ENCODE results near the gene MYO1G. TPM values are rescaled to one million over a fixed set of nuclear protein-coding genes. Genes with fewer than 3 reads are reported as not detected.

Gene MYO1G
- polyA plus RNA-seq, 1 of the 3 experiments (the other 2 are of a cell fraction), result 0.05 TPM

DNA sequence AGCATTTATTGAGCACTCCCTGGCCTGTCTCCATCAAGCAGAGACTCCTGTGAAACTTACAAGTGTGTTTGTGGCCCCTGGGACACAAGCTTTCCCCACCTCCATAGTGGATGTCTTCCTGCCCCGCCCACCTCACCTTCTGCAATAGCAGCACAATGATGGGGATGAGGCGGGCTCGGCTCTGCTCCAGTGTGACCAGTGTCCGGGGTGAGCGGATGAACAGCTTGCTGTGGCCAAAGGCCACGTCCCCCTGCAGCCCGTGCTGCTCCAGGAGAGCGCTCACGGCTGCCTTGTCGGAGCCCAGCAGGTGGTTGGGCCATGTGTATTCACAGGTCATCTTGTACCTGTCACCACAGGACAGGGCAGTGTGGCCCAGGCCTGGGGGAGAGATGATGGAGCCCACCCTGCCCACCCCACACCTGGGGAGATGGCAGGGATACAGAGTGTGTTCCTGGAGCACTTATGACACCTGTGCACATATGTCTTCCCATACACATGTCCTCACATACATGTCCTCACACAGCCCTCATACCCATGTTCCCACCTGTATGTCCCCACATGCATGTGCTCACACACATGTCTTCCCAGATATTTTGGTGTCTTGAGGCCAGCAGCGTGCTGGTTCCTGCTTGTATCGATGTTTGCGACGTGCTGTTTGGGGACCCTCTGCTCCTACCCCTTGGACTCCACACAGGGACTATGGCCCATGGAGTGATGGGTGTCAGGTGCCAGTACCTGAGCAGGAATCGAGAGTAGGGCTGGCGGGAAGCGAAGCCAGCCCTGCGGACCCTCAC, 12.7 kb downstream of the MYO1G start:
- CTCF ChIA-PET, result interaction anchor here (1.0 to 4.1 kb wide), 6 partner anchors 7 to 170 kb away, joined by 3 to 27 read pairs (median 3); no protein-coding TSS in a partner anchor
- no peak overlapping the region for H3K4me2 ChIP-seq
- no peaks in the 10 kb centered on the region for H3K79me2 ChIP-seq (ENCODE audit: insufficient read depth)
- peak; percentile 24 for DNase-seq
- H3F3A ChIP-seq (replicated peaks; ENCODE audit: insufficient read depth), result no peaks in the 10 kb centered on the region
- 75% methylated on average over 15 of the region's 18 CpGs for WGBS (ENCODE audit: low lambda C conversion rate)
- H3K9ac ChIP-seq, result no peak overlapping the region
- H3K27me3 ChIP-seq (ENCODE audit: insufficient read depth), result no peaks in the 10 kb centered on the region
- TF ChIP-seq FOXM1 (IDR thresholded peaks at IDR 0.05; ENCODE audit: low read depth) (no peak), NFIC (IDR thresholded peaks at IDR 0.05; ENCODE audit: borderline replicate concordance) (no peak)
- no peaks in the 10 kb centered on the region for H4K20me1 ChIP-seq (ENCODE audit: insufficient read depth)
- no peak overlapping the region for H3K4me3 ChIP-seq (ENCODE audit: low read depth in 2 of 2, low read length in 1 of 2)
- no peak overlapping the region for H2AFZ ChIP-seq (ENCODE audit: low read depth)
- H3K36me3 ChIP-seq (replicated peaks in 1 of 2; ENCODE audit: control insufficient read depth in 1 of 2, insufficient read depth in 2 of 2, low read length in 1 of 2), result no peaks in the 10 kb centered on the region
- H3K9me2 ChIP-seq, result no peaks in the 10 kb centered on the region
- POLR2A ChIA-PET, result no interaction called here
- no peak overlapping the region for H3K27ac ChIP-seq (ENCODE audit: low read depth in 2 of 2, low read length in 1 of 2)
- no peaks in the 10 kb centered on the region for H3K9me3 ChIP-seq
- peaks cover 0 to 3% of the 10 kb centered on the region in 2 experiments; a peak in 1 of 4 replicates for H3K4me1 ChIP-seq (ENCODE audit: control insufficient read depth in 1 of 2, insufficient read depth in 2 of 2, low read depth in 1 of 2, low read length in 1 of 2)

- ChIA-PET CTCF (interaction anchor here (1.4 to 4.1 kb wide), 5 partner anchors 8 to 170 kb away, joined by 3 to 27 read pairs (median 7); no protein-coding TSS in a partner anchor), POLR2A (no interaction called here)
- no peaks in the 10 kb centered on the region for H3K79me2 ChIP-seq (ENCODE audit: insufficient read depth)
- H3K4me1 ChIP-seq (ENCODE audit: control insufficient read depth in 1 of 2, insufficient read depth in 2 of 2, low read depth in 1 of 2, low read length in 1 of 2), result no peaks in the 10 kb centered on the region
- H3K9ac ChIP-seq, result no peak overlapping the region
- H4K20me1 ChIP-seq (ENCODE audit: insufficient read depth), result no peaks in the 10 kb centered on the region
- H3F3A ChIP-seq (replicated peaks; ENCODE audit: insufficient read depth), result no peaks in the 10 kb centered on the region
- no peaks in the 10 kb centered on the region for H3K9me2 ChIP-seq
- no peak overlapping the region for H2AFZ ChIP-seq (ENCODE audit: low read depth)
- H3K27me3 ChIP-seq (ENCODE audit: insufficient read depth), result no peaks in the 10 kb centered on the region
- H3K36me3 ChIP-seq (replicated peaks in 1 of 2; ENCODE audit: control insufficient read depth in 1 of 2, insufficient read depth in 2 of 2, low read length in 1 of 2), result no peaks in the 10 kb centered on the region
- 85% methylated on average over 9 of the region's 16 CpGs for WGBS (ENCODE audit: low lambda C conversion rate)
- no peak overlapping the region for H3K27ac ChIP-seq (ENCODE audit: low read depth in 2 of 2, low read length in 1 of 2)
- H3K4me3 ChIP-seq (ENCODE audit: low read depth in 2 of 2, low read length in 1 of 2), result no peak overlapping the region
- no peak for TF ChIP-seq NRF1 (IDR thresholded peaks at IDR 0.05; ENCODE audit: low read depth, low read length)
- no peak overlapping the region for H3K4me2 ChIP-seq
- DNase-seq, result no peak
- no peaks in the 10 kb centered on the region for H3K9me3 ChIP-seq
Observed at GRCh38 chr7:44965441-44965903, 13.3 kb downstream of the MYO1G start.

DNA sequence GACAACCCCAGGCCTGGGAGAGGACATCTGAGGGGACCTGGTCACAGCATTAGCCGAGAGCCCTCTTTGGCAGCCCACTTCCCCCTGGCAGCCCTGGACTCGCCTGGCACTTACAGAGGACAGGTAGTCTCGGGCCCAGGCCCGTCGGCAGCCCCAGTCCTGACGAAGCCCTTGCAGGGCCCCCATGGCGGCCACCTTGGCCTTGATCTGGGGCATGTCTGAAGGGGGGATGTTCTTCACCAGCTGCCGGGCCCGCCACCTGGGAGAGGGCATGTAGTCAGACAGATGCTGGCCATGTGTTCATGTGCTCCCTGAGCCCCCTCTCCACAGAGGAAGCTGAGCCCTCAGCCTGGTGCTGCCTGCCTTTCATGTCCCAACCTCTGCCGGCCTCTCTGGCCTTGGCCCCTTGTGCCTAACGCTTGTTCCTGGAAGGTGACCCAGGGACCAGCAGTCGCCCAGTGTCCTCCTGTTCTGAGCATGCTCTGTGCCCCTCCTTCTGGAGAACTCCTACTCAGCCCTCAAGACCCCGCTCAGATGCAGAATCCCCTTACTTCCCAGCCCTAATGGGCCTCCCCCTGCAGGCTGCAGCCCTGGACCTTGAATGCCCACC, 13.9 kb downstream of the MYO1G start:
- Histone ChIP-seq H3K27ac (ENCODE audit: low read depth in 2 of 2, low read length in 1 of 2) (no peak overlapping the region), H4K20me1 (ENCODE audit: insufficient read depth) (no peaks in the 10 kb centered on the region), H3K9ac (no peak overlapping the region), H3K9me3 (no peaks in the 10 kb centered on the region), H3K4me3 (ENCODE audit: low read depth in 2 of 2, low read length in 1 of 2) (no peak overlapping the region), H2AFZ (ENCODE audit: low read depth) (no peak overlapping the region), H3K4me2 (no peak overlapping the region), H3K4me1 (ENCODE audit: control insufficient read depth in 1 of 2, insufficient read depth in 2 of 2, low read depth in 1 of 2, low read length in 1 of 2) (no peaks in the 10 kb centered on the region), H3K36me3 (replicated peaks in 1 of 2; ENCODE audit: control insufficient read depth in 1 of 2, insufficient read depth in 2 of 2, low read length in 1 of 2) (no peaks in the 10 kb centered on the region), H3K27me3 (ENCODE audit: insufficient read depth) (no peaks in the 10 kb centered on the region), H3F3A (replicated peaks; ENCODE audit: insufficient read depth) (no peaks in the 10 kb centered on the region), H3K9me2 (no peaks in the 10 kb centered on the region), H3K79me2 (ENCODE audit: insufficient read depth) (no peaks in the 10 kb centered on the region)
- ChIA-PET CTCF (interaction anchor here (1.1 to 4.1 kb wide), 8 partner anchors 9 to 373 kb away, joined by 3 to 27 read pairs (median 5); no protein-coding TSS in a partner anchor), POLR2A (no interaction called here)
- 58% methylated on average over 6 of the region's 13 CpGs for WGBS (ENCODE audit: low lambda C conversion rate)
- peak; percentile 47 for DNase-seq
- no peak for TF ChIP-seq TCF12 (IDR thresholded peaks at IDR 0.05)
- TF ChIP-seq MAX (IDR thresholded peaks at IDR 0.05; ENCODE audit: low read depth), result no peak
- no peak for TF ChIP-seq FOSL2 (IDR thresholded peaks at IDR 0.05; ENCODE audit: borderline replicate concordance, low read depth)
- no peak for TF ChIP-seq NRF1 (IDR thresholded peaks at IDR 0.05; ENCODE audit: low read depth, low read length)
- TF ChIP-seq SIN3A (IDR thresholded peaks at IDR 0.05; ENCODE audit: borderline replicate concordance, low read depth, low read length), result no peak
- no peak for TF ChIP-seq MEF2A (IDR thresholded peaks at IDR 0.05; ENCODE audit: borderline replicate concordance, low read depth)
- TF ChIP-seq, protein P1, sequence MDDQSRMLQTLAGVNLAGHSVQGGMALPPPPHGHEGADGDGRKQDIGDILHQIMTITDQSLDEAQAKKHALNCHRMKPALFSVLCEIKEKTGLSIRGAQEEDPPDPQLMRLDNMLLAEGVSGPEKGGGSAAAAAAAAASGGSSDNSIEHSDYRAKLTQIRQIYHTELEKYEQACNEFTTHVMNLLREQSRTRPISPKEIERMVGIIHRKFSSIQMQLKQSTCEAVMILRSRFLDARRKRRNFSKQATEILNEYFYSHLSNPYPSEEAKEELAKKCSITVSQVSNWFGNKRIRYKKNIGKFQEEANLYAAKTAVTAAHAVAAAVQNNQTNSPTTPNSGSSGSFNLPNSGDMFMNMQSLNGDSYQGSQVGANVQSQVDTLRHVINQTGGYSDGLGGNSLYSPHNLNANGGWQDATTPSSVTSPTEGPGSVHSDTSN (IDR thresholded peaks at IDR 0.05), result no peak
- TF ChIP-seq EP300 (IDR thresholded peaks at IDR 0.05; ENCODE audit: borderline replicate concordance in 1 of 2, low read depth in 1 of 2, low read length in 1 of 2), result no peak
- no peak for TF ChIP-seq TAF1 (IDR thresholded peaks at IDR 0.05; ENCODE audit: borderline replicate concordance, low read depth, low read length)
- no peak for TF ChIP-seq TEAD4 (IDR thresholded peaks at IDR 0.05; ENCODE audit: borderline replicate concordance, insufficient read depth)
- TF ChIP-seq, protein P2, sequence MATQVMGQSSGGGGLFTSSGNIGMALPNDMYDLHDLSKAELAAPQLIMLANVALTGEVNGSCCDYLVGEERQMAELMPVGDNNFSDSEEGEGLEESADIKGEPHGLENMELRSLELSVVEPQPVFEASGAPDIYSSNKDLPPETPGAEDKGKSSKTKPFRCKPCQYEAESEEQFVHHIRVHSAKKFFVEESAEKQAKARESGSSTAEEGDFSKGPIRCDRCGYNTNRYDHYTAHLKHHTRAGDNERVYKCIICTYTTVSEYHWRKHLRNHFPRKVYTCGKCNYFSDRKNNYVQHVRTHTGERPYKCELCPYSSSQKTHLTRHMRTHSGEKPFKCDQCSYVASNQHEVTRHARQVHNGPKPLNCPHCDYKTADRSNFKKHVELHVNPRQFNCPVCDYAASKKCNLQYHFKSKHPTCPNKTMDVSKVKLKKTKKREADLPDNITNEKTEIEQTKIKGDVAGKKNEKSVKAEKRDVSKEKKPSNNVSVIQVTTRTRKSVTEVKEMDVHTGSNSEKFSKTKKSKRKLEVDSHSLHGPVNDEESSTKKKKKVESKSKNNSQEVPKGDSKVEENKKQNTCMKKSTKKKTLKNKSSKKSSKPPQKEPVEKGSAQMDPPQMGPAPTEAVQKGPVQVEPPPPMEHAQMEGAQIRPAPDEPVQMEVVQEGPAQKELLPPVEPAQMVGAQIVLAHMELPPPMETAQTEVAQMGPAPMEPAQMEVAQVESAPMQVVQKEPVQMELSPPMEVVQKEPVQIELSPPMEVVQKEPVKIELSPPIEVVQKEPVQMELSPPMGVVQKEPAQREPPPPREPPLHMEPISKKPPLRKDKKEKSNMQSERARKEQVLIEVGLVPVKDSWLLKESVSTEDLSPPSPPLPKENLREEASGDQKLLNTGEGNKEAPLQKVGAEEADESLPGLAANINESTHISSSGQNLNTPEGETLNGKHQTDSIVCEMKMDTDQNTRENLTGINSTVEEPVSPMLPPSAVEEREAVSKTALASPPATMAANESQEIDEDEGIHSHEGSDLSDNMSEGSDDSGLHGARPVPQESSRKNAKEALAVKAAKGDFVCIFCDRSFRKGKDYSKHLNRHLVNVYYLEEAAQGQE (IDR thresholded peaks at IDR 0.05; ENCODE audit: low read depth, low read length), result no peak
- no peak for TF ChIP-seq CHD2 (IDR thresholded peaks at IDR 0.05; ENCODE audit: low read length, partially characterized antibody)
- no peak for TF ChIP-seq NFIC (IDR thresholded peaks at IDR 0.05; ENCODE audit: borderline replicate concordance)
